ENCODE measurements around the gene PAIP2B.

The PAIP2B gene

DNA sequence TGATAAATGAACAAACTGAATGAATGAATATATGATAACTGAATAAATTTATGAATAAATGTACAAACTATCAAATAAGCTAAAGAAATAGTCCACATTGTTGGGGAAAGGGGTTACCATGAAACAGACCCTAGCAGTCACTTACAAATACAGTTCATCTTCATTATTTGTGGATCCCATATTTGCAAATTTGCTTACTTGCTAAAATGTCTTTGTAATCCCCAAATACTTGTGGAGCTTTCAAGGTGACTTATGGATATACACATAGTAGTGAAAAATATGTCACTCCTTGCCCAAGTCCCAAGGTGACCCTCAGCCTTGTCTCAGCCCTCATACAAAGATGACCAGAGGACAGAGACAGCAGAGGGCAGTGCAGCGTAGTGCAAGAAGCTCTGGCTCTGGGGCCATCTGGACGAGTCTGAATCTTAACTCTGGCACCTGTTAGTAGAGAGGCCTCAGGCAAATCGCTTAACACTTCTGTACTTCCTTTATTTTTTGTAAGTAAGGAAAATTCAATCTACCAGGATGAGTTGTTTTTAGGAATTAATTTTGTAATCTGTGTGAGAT lies 3.1 kb downstream of the PAIP2B start:
- no peak overlapping the region for H3K9ac ChIP-seq (ENCODE audit: low read length in 5 of 5)
- peaks cover 2 to 17% (median 15%) of the 10 kb centered on the region in 5 donors for H3K4me1 ChIP-seq (ENCODE audit: control insufficient read depth in 5 of 5, insufficient read depth in 5 of 5, low read length in 5 of 5)
- no peaks in the 10 kb centered on the region for H3K9me3 ChIP-seq (ENCODE audit: control insufficient read depth in 5 of 5, low read length in 5 of 5)
- H3K27ac ChIP-seq (ENCODE audit: low read depth, low read length): no peak overlapping the region
- no peaks in the 10 kb centered on the region for H3K27me3 ChIP-seq (ENCODE audit: control insufficient read depth in 5 of 5, insufficient read depth in 4 of 5, low read length in 5 of 5)
- H3K4me3 ChIP-seq (ENCODE audit: low read depth in 1 of 5, low read length in 5 of 5): no peak overlapping the region
- no peaks in the 10 kb centered on the region for H3K36me3 ChIP-seq (ENCODE audit: control insufficient read depth in 5 of 5, insufficient read depth in 5 of 5, low read length in 5 of 5)

DNA sequence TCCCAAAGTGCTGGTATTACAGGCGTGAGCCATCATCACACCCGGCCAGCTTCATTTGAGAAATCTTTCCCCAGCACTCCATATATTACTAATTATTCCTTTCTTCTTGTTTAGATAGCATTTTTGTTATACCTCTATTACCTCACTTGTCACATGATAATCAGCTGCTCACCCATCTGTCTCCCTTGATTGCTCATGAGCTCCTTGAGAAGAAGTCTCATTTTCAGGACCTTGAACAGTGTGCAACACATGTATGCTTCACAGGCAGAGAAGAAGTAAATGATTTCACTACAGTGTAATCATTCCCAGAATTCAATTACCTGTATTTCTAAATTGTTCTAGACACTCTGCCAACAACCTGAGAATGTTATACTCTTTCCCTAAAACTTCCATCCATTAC lies 6.2 kb downstream of the PAIP2B start:
- H3K36me3 ChIP-seq (ENCODE audit: control insufficient read depth in 5 of 5, insufficient read depth in 5 of 5, low read length in 5 of 5): no peaks in the 10 kb centered on the region
- no peak overlapping the region for H3K27ac ChIP-seq (ENCODE audit: low read depth, low read length)
- H3K9me3 ChIP-seq (ENCODE audit: control insufficient read depth in 5 of 5, low read length in 5 of 5): no peaks in the 10 kb centered on the region
- H3K27me3 ChIP-seq (ENCODE audit: control insufficient read depth in 5 of 5, insufficient read depth in 4 of 5, low read length in 5 of 5): no peaks in the 10 kb centered on the region
- peaks cover 0 to under 1% (median 0%) of the 10 kb centered on the region in 5 donors for H3K4me1 ChIP-seq (ENCODE audit: control insufficient read depth in 5 of 5, insufficient read depth in 5 of 5, low read length in 5 of 5)
- H3K4me3 ChIP-seq (ENCODE audit: low read depth in 1 of 5, low read length in 5 of 5): no peak overlapping the region
- no peak overlapping the region for H3K9ac ChIP-seq (ENCODE audit: low read length in 5 of 5)

GRCh38 chr2:71216501-71216900 lies 10.4 kb downstream of the PAIP2B start:
- no peaks in the 10 kb centered on the region for H3K27me3 ChIP-seq (ENCODE audit: control insufficient read depth in 5 of 5, insufficient read depth in 4 of 5, low read length in 5 of 5)
- H3K4me3 ChIP-seq (ENCODE audit: low read depth in 1 of 5, low read length in 5 of 5): no peak overlapping the region
- H3K27ac ChIP-seq (ENCODE audit: low read depth, low read length): no peak overlapping the region
- no peak overlapping the region for H3K9ac ChIP-seq (ENCODE audit: low read length in 5 of 5)
- H3K9me3 ChIP-seq (ENCODE audit: control insufficient read depth in 5 of 5, low read length in 5 of 5): no peaks in the 10 kb centered on the region
- no peaks in the 10 kb centered on the region for H3K4me1 ChIP-seq (ENCODE audit: control insufficient read depth in 5 of 5, insufficient read depth in 5 of 5, low read length in 5 of 5)
- no peaks in the 10 kb centered on the region for H3K36me3 ChIP-seq (ENCODE audit: control insufficient read depth in 5 of 5, insufficient read depth in 5 of 5, low read length in 5 of 5)

GRCh38 chr2:71215447-71215846 lies 11.5 kb downstream of the PAIP2B start:
- no peaks in the 10 kb centered on the region for H3K9me3 ChIP-seq (ENCODE audit: control insufficient read depth in 5 of 5, low read length in 5 of 5)
- no peaks in the 10 kb centered on the region for H3K27me3 ChIP-seq (ENCODE audit: control insufficient read depth in 5 of 5, insufficient read depth in 4 of 5, low read length in 5 of 5)
- no peaks in the 10 kb centered on the region for H3K36me3 ChIP-seq (ENCODE audit: control insufficient read depth in 5 of 5, insufficient read depth in 5 of 5, low read length in 5 of 5)
- no peak overlapping the region for H3K4me3 ChIP-seq (ENCODE audit: low read depth in 1 of 5, low read length in 5 of 5)
- no peak overlapping the region for H3K9ac ChIP-seq (ENCODE audit: low read length in 5 of 5)
- H3K4me1 ChIP-seq (ENCODE audit: control insufficient read depth in 5 of 5, insufficient read depth in 5 of 5, low read length in 5 of 5): no peaks in the 10 kb centered on the region
- no peak overlapping the region for H3K27ac ChIP-seq (ENCODE audit: low read depth, low read length)

- no peaks in the 10 kb centered on the region for H3K27me3 ChIP-seq (ENCODE audit: control insufficient read depth in 5 of 5, insufficient read depth in 4 of 5, low read length in 5 of 5)
- no peak overlapping the region for H3K4me3 ChIP-seq (ENCODE audit: low read depth in 1 of 5, low read length in 5 of 5)
- no peak overlapping the region for H3K9ac ChIP-seq (ENCODE audit: low read length in 5 of 5)
- no peaks in the 10 kb centered on the region for H3K4me1 ChIP-seq (ENCODE audit: control insufficient read depth in 5 of 5, insufficient read depth in 5 of 5, low read length in 5 of 5)
- H3K9me3 ChIP-seq (ENCODE audit: control insufficient read depth in 5 of 5, low read length in 5 of 5): no peaks in the 10 kb centered on the region
- no peak overlapping the region for H3K27ac ChIP-seq (ENCODE audit: low read depth, low read length)
- H3K36me3 ChIP-seq (ENCODE audit: control insufficient read depth in 5 of 5, insufficient read depth in 5 of 5, low read length in 5 of 5): no peaks in the 10 kb centered on the region
These were observed 14.6 kb downstream of the PAIP2B start for GRCh38 chr2:71212336-71212735.

DNA sequence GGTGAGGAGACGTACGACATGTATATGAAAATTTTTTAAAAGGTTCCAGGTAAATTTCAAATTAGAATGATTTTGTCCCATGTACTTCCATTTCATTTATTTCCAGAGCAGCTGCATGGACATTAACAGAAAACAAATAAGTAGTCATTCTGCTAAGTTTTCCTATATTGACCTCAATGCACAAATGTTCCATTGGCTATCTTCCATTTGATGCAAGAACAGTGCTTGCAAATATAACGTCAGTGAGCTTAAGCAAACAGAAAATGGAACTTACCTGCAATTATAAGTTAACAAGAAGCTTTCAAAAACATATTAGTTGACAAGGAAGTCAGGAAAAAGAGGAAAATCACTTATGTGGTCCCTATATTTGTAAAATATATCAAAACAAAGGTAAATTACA lies 16.6 kb downstream of the PAIP2B start:
- H3K27ac ChIP-seq (ENCODE audit: low read depth, low read length): no peak overlapping the region
- no peaks in the 10 kb centered on the region for H3K27me3 ChIP-seq (ENCODE audit: control insufficient read depth in 5 of 5, insufficient read depth in 4 of 5, low read length in 5 of 5)
- H3K36me3 ChIP-seq (ENCODE audit: control insufficient read depth in 5 of 5, insufficient read depth in 5 of 5, low read length in 5 of 5): no peaks in the 10 kb centered on the region
- H3K9ac ChIP-seq (ENCODE audit: low read length in 5 of 5): no peak overlapping the region
- H3K4me1 ChIP-seq (ENCODE audit: control insufficient read depth in 5 of 5, insufficient read depth in 5 of 5, low read length in 5 of 5): no peaks in the 10 kb centered on the region
- H3K9me3 ChIP-seq (ENCODE audit: control insufficient read depth in 5 of 5, low read length in 5 of 5): no peaks in the 10 kb centered on the region
- no peak overlapping the region for H3K4me3 ChIP-seq (ENCODE audit: low read depth in 1 of 5, low read length in 5 of 5)

- Histone ChIP-seq H3K4me1 (ENCODE audit: control insufficient read depth in 5 of 5, insufficient read depth in 5 of 5, low read length in 5 of 5) (no peaks in the 10 kb centered on the region), H3K27ac (ENCODE audit: low read depth, low read length) (no peak overlapping the region), H3K4me3 (ENCODE audit: low read depth in 1 of 5, low read length in 5 of 5) (no peak overlapping the region), H3K27me3 (ENCODE audit: control insufficient read depth in 5 of 5, insufficient read depth in 4 of 5, low read length in 5 of 5) (no peaks in the 10 kb centered on the region), H3K9ac (ENCODE audit: low read length in 5 of 5) (no peak overlapping the region), H3K9me3 (ENCODE audit: control insufficient read depth in 5 of 5, low read length in 5 of 5) (no peaks in the 10 kb centered on the region), H3K36me3 (ENCODE audit: control insufficient read depth in 5 of 5, insufficient read depth in 5 of 5, low read length in 5 of 5) (no peaks in the 10 kb centered on the region)
These were observed 18.1 kb downstream of the PAIP2B start for GRCh38 chr2:71208756-71209155.

DNA sequence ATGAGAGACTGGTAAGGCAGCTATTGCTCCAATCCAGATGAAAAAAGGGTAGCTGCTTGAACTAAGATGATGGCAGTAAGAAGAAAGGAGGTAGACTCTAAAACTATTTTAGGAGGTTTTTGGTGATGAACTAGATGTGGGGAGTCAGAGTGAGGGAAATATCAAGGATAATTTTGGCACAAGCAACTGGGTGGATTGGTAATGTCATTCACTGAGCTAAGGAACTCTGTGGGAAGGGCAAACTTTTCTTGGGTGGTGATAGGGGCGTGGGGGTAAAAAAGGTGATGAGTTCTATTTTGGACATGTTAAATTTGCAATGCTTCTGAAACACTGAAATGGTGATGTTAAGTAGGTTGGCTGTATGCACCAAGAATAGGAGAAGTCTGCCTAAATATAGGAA lies 19.3 kb downstream of the PAIP2B start:
- H3K27ac ChIP-seq (ENCODE audit: low read depth, low read length): no peak overlapping the region
- H3K36me3 ChIP-seq (ENCODE audit: control insufficient read depth in 5 of 5, insufficient read depth in 5 of 5, low read length in 5 of 5): no peaks in the 10 kb centered on the region
- H3K27me3 ChIP-seq (ENCODE audit: control insufficient read depth in 5 of 5, insufficient read depth in 4 of 5, low read length in 5 of 5): no peaks in the 10 kb centered on the region
- H3K9me3 ChIP-seq (ENCODE audit: control insufficient read depth in 5 of 5, low read length in 5 of 5): no peaks in the 10 kb centered on the region
- H3K9ac ChIP-seq (ENCODE audit: low read length in 5 of 5): no peak overlapping the region
- no peaks in the 10 kb centered on the region for H3K4me1 ChIP-seq (ENCODE audit: control insufficient read depth in 5 of 5, insufficient read depth in 5 of 5, low read length in 5 of 5)
- no peak overlapping the region for H3K4me3 ChIP-seq (ENCODE audit: low read depth in 1 of 5, low read length in 5 of 5)

DNA sequence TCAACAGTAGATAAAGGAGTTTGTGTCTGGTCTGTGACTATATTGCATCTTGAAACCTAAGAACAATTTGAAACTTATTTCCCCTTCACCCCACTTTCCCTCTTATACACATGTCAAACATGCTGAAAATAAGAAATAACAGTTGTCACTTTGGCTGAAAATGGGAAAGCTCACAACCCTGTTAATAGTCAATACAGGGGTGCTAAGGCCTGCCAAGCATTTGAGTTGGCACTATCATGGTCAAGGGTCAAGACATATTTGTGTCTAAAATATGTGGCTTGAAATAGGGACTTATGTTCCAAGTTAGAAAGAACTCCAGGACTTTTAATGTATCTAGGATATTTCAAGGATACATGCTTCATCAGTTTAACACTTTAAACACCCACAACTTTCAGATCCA lies 20.6 kb downstream of the PAIP2B start:
- Histone ChIP-seq H3K27ac (ENCODE audit: low read depth, low read length) (no peak overlapping the region), H3K9me3 (ENCODE audit: control insufficient read depth in 5 of 5, low read length in 5 of 5) (no peaks in the 10 kb centered on the region), H3K36me3 (ENCODE audit: control insufficient read depth in 5 of 5, insufficient read depth in 5 of 5, low read length in 5 of 5) (peaks cover 0 to 5% (median 4%) of the 10 kb centered on the region in 5 donors), H3K4me1 (ENCODE audit: control insufficient read depth in 5 of 5, insufficient read depth in 5 of 5, low read length in 5 of 5) (no peaks in the 10 kb centered on the region), H3K27me3 (ENCODE audit: control insufficient read depth in 5 of 5, insufficient read depth in 4 of 5, low read length in 5 of 5) (no peaks in the 10 kb centered on the region), H3K4me3 (ENCODE audit: low read depth in 1 of 5, low read length in 5 of 5) (no peak overlapping the region), H3K9ac (ENCODE audit: low read length in 5 of 5) (no peak overlapping the region)

DNA sequence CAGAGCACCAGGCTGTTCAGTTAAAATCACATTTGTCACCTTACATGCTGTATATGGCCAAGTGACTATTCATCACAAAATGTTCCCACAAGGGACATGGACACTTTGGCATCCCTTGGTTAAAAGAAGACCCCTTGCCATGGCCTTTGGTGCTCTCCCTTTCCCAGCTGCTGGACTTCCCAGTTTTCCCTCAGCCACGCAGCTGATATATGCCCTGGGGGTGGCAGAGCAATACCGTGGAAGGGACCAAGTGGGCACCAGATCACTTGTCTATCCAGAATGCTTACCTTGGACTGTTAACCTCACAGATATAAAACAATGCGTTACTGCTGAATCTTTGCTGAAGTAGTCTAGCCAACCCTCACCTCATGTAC lies 35.3 kb downstream of the PAIP2B start:
- H3K4me1 ChIP-seq (ENCODE audit: control insufficient read depth in 5 of 5, insufficient read depth in 5 of 5, low read length in 5 of 5): peaks cover 0 to 4% (median 0%) of the 10 kb centered on the region in 5 donors
- no peak overlapping the region for H3K4me3 ChIP-seq (ENCODE audit: low read depth in 1 of 5, low read length in 5 of 5)
- H3K9me3 ChIP-seq (ENCODE audit: control insufficient read depth in 5 of 5, low read length in 5 of 5): peaks cover 0 to 4% (median 0%) of the 10 kb centered on the region in 5 donors
- no peak overlapping the region for H3K27ac ChIP-seq (ENCODE audit: low read depth, low read length)
- H3K36me3 ChIP-seq (ENCODE audit: control insufficient read depth in 5 of 5, insufficient read depth in 5 of 5, low read length in 5 of 5): peaks cover 0 to 3% (median 0%) of the 10 kb centered on the region in 5 donors
- H3K9ac ChIP-seq (ENCODE audit: low read length in 5 of 5): no peak overlapping the region
- no peaks in the 10 kb centered on the region for H3K27me3 ChIP-seq (ENCODE audit: control insufficient read depth in 5 of 5, insufficient read depth in 4 of 5, low read length in 5 of 5)

Data from subcutaneous abdominal adipose tissue (tissue), 5 donors.